Spleen (tissue), 11 donors: ENCODE data around the gene ACMSD. TPM values are rescaled to one million over a fixed set of nuclear protein-coding genes. Genes with fewer than 3 reads are reported as not detected.
"Not testable (repeated sequence)": the region's sequence is repeated elsewhere in the genome, so short reads cannot be mapped to it uniquely, and the experiment has no call there.

ENCODE experiments used
- DNase-seq: peaks from one replicate; pipeline ENCODE4 v3.0.0-alpha.2; 2020
- H3K27ac ChIP-seq, 8 donors: fragments of 200-600 bp; sonication (generic) in 7 of 8; 1 replicate in 4 of 8; 2 replicates in 4 of 8; pipeline versions ENCODE4 v1.5.0 to v1.8.0; 2016 to 2021; ENCODE audit warnings: inconsistent platforms in 4 of 8, mild to moderate bottlenecking in 4 of 8, moderate library complexity in 1 of 8
- H3K27me3 ChIP-seq, 7 donors: fragments of 200-600 bp; sonication (generic) in 6 of 7; replicated peaks in 1 of 7; 1 replicate in 4 of 7; 2 replicates in 3 of 7; pipeline versions ENCODE4 v1.5.0 to v1.8.0; 2016 to 2021; ENCODE audit warnings: inconsistent platforms in 3 of 7, mild to moderate bottlenecking in 1 of 7
- H3K36me3 ChIP-seq, 6 donors: fragments of 200-600 bp; sonication (generic) in 5 of 6; 1 replicate in 4 of 6; 2 replicates in 2 of 6; pipeline versions ENCODE4 v1.5.0 to v1.8.0; 2016 to 2021; ENCODE audit warnings: inconsistent platforms in 2 of 6
- H3K4me1 ChIP-seq, 6 donors: fragments of 200-600 bp; sonication (generic) in 5 of 6; 1 replicate in 3 of 6; 2 replicates in 3 of 6; pipeline versions ENCODE4 v1.5.0 to v1.8.0; 2016 to 2021; ENCODE audit warnings: inconsistent platforms in 3 of 6
- H3K4me3 ChIP-seq, 8 donors: fragments of 200-600 bp; sonication (generic) in 7 of 8; 1 replicate in 4 of 8; 2 replicates in 4 of 8; pipeline versions ENCODE4 v1.5.0 to v1.8.0; 2016 to 2021; ENCODE audit warnings: inconsistent platforms in 4 of 8, mild to moderate bottlenecking in 4 of 8, moderate library complexity in 2 of 8
- H3K9me3 ChIP-seq, 8 donors: fragments of 200-600 bp; sonication (generic) in 7 of 8; 1 replicate in 4 of 8; 2 replicates in 4 of 8; pipeline versions ENCODE4 v1.5.0 to v1.8.0; 2016 to 2021; ENCODE audit warnings: inconsistent platforms in 4 of 8
- CTCF ChIP-seq, 11 experiments: fragments of 200-600 bp in 7 of 11; fragments of 450-650 bp in 4 of 11; sonication (generic) in 4 of 11; IDR thresholded peaks in 8 of 11; conservative IDR thresholded peaks in 3 of 11; 1 replicate in 7 of 11; 2 replicates in 4 of 11; pipeline versions ENCODE4 v1.4.0 to v1.8.0; 2016 to 2021; ENCODE audit warnings: antibody characterized with exemption in 11 of 11, inconsistent platforms in 4 of 11, mild to moderate bottlenecking in 1 of 11
- POLR2A ChIP-seq, 3 donors: fragments of 450-650 bp; IDR thresholded peaks; one replicate each; pipeline ENCODE4 v1.5.1; 2017; ENCODE audit warnings: antibody characterized with exemption in 3 of 3, mild to moderate bottlenecking in 1 of 3
- POLR2AphosphoS5 ChIP-seq, 3 donors: sonication (generic); formaldehyde crosslinking; IDR thresholded peaks; one replicate each; pipeline ENCODE4 v1.5.1; 2017; ENCODE audit warnings: antibody characterized with exemption in 3 of 3
- WGBS, 5 donors: extraction: QIAGEN DNeasy Blood & Tissue Kit in 3 of 5; methylation state at CpG; one replicate each; pipeline versions ENCODE4 v1.1.5 to v1.1.7; 2013 to 2018; 5-methylcytosine and 5-hydroxymethylcytosine counted together
- intact Hi-C: fragments of 100-400 bp; cut with DNase I; formaldehyde crosslinking; loops from one replicate; pipeline ENCODE4 v1.15.0; 2023; ENCODE audit warnings: low total_unique reads
- polyA plus RNA-seq, 3 donors: library from polyadenylated mRNA; stranded (reverse); fragments of 200-250 nt; gene quantifications; one replicate each; pipeline ENCODE4 v1.2.1, GENCODE V29; 2013
- total RNA-seq, 7 donors: library from RNA; depleted of rRNA in 3 of 7; stranded (reverse); fragments of >200 nt in 3 of 7; fragmentation: NEBNext Ultra II Directional in 4 of 7; extraction: Animal tissue kit (Norgen Biotek cat#: 25700) in 4 of 7; gene quantifications; one replicate each; pipeline versions ENCODE4 v1.1.0 to v1.2.1, GENCODE V29; 2016 to 2021
- donor health status: healthy with polysubstance abuse.
- donor health status: DM: no; HTN: no; CAD: no; lungs with moderate emphysema.
- donor health status: DM: no; HTN: no; CAD: no.
- donor health status: Bipolar disorder and iron deficiency.
- donor health status: healthy.
- donor health status: DM: no; HTN: no; CAD: no.
- donor health status: DM: yes; HTN: yes; CAD: no.

The ACMSD gene
- total and polyA plus RNA-seq, 10 donors, result not detected

DNA sequence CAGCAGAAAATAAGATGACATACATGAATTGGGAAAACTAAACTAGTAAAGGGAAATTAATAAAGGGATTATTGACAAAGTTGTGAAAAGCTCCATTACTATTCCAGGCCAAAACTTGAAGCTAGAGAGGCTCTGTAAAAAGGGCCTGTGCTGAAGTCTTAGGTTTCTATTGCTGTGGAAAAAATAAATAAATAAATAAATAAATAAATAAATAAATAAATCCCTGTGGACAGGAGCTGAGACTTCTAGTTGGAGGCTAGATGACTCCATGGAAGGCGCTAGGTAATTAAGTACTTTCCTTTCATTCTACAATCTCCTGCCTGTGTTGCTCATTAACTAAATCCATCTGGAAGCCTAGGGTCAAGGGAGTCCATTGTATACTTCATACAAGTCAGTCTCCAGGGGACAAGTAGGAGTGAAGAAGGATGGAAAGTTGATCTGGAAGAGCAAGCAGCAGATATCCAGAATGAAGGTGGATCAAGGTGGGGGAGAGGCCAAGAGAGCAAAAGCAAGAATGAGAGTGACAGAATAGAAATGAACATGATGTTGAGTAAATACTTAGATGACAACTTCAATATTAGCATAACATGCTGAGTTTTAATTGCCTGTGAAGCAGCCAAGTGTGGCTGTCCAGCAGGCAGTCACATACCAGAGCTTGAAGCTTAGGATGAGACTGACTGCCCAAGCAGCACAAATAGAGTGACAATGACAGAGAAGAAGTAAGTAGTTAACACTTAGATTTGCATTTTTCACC lies 54.0 kb downstream of the ACMSD start:
- Histone ChIP-seq H3K9me3 (no peaks in the 10 kb centered on the region), H3K36me3 (no peaks in the 10 kb centered on the region), H3K4me3 (no peak overlapping the region), H3K27ac (no peak overlapping the region), H3K4me1 (no peaks in the 10 kb centered on the region), H3K27me3 (no peaks in the 10 kb centered on the region)
- intact Hi-C loops, result no loop called here
- WGBS, 5 donors, result 90 to 100% (median 97%) methylated on average over 1 of the region's 1 CpG
- DNase-seq, result no peak
- no peak for TF ChIP-seq POLR2AphosphoS5 (IDR thresholded peaks at IDR 0.05)
- TF ChIP-seq CTCF (IDR thresholded peaks at IDR 0.05 in 8 of 11, conservative IDR thresholded peaks at IDR 0.05 in 3 of 11), result no peak
- no peak for TF ChIP-seq POLR2A (IDR thresholded peaks at IDR 0.05)

DNA sequence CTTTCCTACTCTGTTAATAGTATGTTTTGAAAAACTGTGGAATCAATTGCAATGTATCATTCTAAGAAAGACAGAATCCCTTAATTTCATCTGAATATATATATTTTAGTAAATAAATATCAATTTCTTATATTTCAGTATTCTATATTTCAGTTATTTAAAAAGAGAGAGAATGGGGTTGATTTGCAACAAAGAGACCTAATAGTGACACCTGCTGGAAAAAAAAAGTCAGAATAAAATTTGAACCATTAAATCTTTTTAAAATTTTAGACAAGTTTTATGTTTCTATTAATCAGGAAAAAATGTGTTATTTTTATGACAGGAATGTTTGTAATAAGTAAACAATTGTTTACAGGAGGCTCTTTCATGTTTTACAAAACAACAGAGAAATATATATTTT lies 59.5 kb downstream of the ACMSD start:
- no peak for DNase-seq
- H3K27me3 ChIP-seq, result no peaks in the 10 kb centered on the region
- no peaks in the 10 kb centered on the region for H3K36me3 ChIP-seq
- H3K9me3 ChIP-seq, result no peaks in the 10 kb centered on the region
- intact Hi-C loops, result loop anchor here (5.0 kb wide), 1 partner anchor 446 kb away; no protein-coding TSS in a partner anchor
- no peaks in the 10 kb centered on the region for H3K4me1 ChIP-seq
- H3K4me3 ChIP-seq, result no peak overlapping the region
- peak in 4 of 11 experiments; percentile 8 to 41 (median 23) for TF ChIP-seq CTCF (IDR thresholded peaks at IDR 0.05 in 8 of 11, conservative IDR thresholded peaks at IDR 0.05 in 3 of 11)
- no peak for TF ChIP-seq POLR2A (IDR thresholded peaks at IDR 0.05)
- H3K27ac ChIP-seq, result no peak overlapping the region

GRCh38 chr2:134899204-134899603 lies 60.8 kb downstream of the ACMSD start:
- no peak for DNase-seq
- no peak overlapping the region for H3K4me3 ChIP-seq
- TF ChIP-seq CTCF (IDR thresholded peaks at IDR 0.05 in 8 of 11, conservative IDR thresholded peaks at IDR 0.05 in 3 of 11) (no peak), POLR2A (IDR thresholded peaks at IDR 0.05) (no peak), POLR2AphosphoS5 (IDR thresholded peaks at IDR 0.05) (no peak)
- H3K36me3 ChIP-seq, result no peaks in the 10 kb centered on the region
- H3K27me3 ChIP-seq, result no peaks in the 10 kb centered on the region
- no peaks in the 10 kb centered on the region for H3K9me3 ChIP-seq
- no peak overlapping the region for H3K27ac ChIP-seq
- no peaks in the 10 kb centered on the region for H3K4me1 ChIP-seq
- intact Hi-C loops, result loop anchor here (5.0 kb wide), 1 partner anchor 447 kb away; no protein-coding TSS in a partner anchor

- 90 to 100% (median 96%) methylated on average over 1 of the region's 1 CpG for WGBS, 5 donors
- H3K9me3 ChIP-seq, result no peaks in the 10 kb centered on the region
- no peaks in the 10 kb centered on the region for H3K4me1 ChIP-seq
These were observed 61.7 kb downstream of the ACMSD start for GRCh38 chr2:134900151-134900550.

GRCh38 chr2:134903701-134904100 lies 65.3 kb downstream of the ACMSD start:
- H3K27me3 ChIP-seq, H3K4me1 ChIP-seq, H3K27ac ChIP-seq, intact Hi-C loops, H3K36me3 ChIP-seq, H3K4me3 ChIP-seq, DNase-seq: not testable (repeated sequence)
- WGBS, 5 donors, result 91 to 96% (median 91%) methylated on average over 13 of the region's 13 CpGs
- peaks cover 0 to 14% (median 5%) of the 10 kb centered on the region in 8 donors for H3K9me3 ChIP-seq

More at GRCh38 chr2:134900151-134900550, 61.7 kb downstream of the ACMSD start:
- DNase-seq, result no peak
- no peak overlapping the region for H3K4me3 ChIP-seq
- no peak overlapping the region for H3K27ac ChIP-seq
- TF ChIP-seq POLR2A (IDR thresholded peaks at IDR 0.05) (no peak), CTCF (IDR thresholded peaks at IDR 0.05 in 8 of 11, conservative IDR thresholded peaks at IDR 0.05 in 3 of 11) (no peak), POLR2AphosphoS5 (IDR thresholded peaks at IDR 0.05) (no peak)
- no peaks in the 10 kb centered on the region for H3K36me3 ChIP-seq
- no peaks in the 10 kb centered on the region for H3K27me3 ChIP-seq
- intact Hi-C loops, result no loop called here
